Cardiac muscle cell (in vitro differentiated cells and primary cell): ENCODE results near the gene SYT1. TPM values are rescaled to one million over a fixed set of nuclear protein-coding genes. Genes with fewer than 3 reads are reported as not detected.
A peak's percentile ranks its signal among the peaks of the same experiment; 100 is the strongest.

Experiments used
- DNase-seq, 2 donors: peaks; one replicate each; pipeline versions ENCODE4 v3.0.0 to v3.0.0-alpha.2; 2010 to 2017; ENCODE audit warnings: low read depth in 1 of 2, low spot score in 1 of 2
- H3K27ac ChIP-seq: fragments of 200-600 bp; sonication (generic); 2 replicates; pipeline ENCODE4 v1.5.1; 2016
- H3K27me3 ChIP-seq: fragments of 200-600 bp; sonication (generic); 2 replicates; pipeline ENCODE4 v1.6.0; 2016; ENCODE audit warnings: control low read depth
- H3K36me3 ChIP-seq: fragments of 200-600 bp; sonication (generic); 2 replicates; pipeline ENCODE4 v1.5.1; 2016; ENCODE audit warnings: control low read depth
- H3K4me1 ChIP-seq: fragments of 200-600 bp; sonication (generic); 2 replicates; pipeline ENCODE4 v1.8.1; 2017; ENCODE audit warnings: low read depth, mild to moderate bottlenecking, mixed run types
- H3K4me3 ChIP-seq: fragments of 200-600 bp; sonication (generic); 2 replicates; pipeline ENCODE4 v1.5.1; 2016; ENCODE audit warnings: mild to moderate bottlenecking
- H3K9me3 ChIP-seq: fragments of 200-600 bp; sonication (generic); 2 replicates; pipeline ENCODE4 v1.5.1; 2017; ENCODE audit warnings: low read depth, mild to moderate bottlenecking, control low read depth
- polyA plus RNA-seq: library from polyadenylated mRNA; unstranded; fragments of >200 nt; fragmentation: Nextera tagmentation; extraction: Ambion mirVana; gene quantifications from 2 replicates; pipeline ENCODE4 v1.2.1, GENCODE V29; 2016
- total RNA-seq: library from RNA; depleted of rRNA; stranded (reverse); fragments of >200 nt; gene quantifications from 2 replicates; pipeline ENCODE4 v1.2.3, GENCODE V29; 2016
- TF ChIP-seq, protein P1 (sequence below): IDR thresholded peaks from 2 replicates; pipeline ENCODE4 v1.5.1; 2012; ENCODE audit warnings: low read depth, mild to moderate bottlenecking, low read length

SYT1 gene
- total and polyA plus RNA-seq, 2 experiments from 2014 or later, result 0.50 to 0.66 TPM

DNA sequence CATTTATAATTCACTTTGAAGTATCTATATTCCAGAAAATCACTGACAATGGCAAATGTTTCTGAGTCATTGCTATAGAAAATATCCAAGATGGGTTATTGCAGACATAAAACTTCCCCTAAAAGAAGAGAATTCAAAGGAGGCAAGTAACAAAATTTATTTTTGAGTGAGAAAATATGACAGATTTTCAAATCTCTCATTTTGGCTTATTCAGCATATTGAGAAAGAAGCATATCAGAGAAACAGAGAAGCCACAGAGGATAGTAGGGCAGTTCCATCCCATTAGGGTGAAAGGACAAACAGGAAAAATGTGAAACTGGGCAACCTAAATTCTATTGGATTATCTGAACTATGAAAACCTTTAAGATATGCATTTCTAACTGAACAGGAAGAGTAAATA lies 85.0 kb downstream of the SYT1 start:
- no peak overlapping the region for H3K4me3 ChIP-seq
- DNase-seq, result no peak
- no peaks in the 10 kb centered on the region for H3K36me3 ChIP-seq
- no peak overlapping the region for H3K27ac ChIP-seq
- no peaks in the 10 kb centered on the region for H3K4me1 ChIP-seq
- no peaks in the 10 kb centered on the region for H3K27me3 ChIP-seq
- TF ChIP-seq, protein P1, sequence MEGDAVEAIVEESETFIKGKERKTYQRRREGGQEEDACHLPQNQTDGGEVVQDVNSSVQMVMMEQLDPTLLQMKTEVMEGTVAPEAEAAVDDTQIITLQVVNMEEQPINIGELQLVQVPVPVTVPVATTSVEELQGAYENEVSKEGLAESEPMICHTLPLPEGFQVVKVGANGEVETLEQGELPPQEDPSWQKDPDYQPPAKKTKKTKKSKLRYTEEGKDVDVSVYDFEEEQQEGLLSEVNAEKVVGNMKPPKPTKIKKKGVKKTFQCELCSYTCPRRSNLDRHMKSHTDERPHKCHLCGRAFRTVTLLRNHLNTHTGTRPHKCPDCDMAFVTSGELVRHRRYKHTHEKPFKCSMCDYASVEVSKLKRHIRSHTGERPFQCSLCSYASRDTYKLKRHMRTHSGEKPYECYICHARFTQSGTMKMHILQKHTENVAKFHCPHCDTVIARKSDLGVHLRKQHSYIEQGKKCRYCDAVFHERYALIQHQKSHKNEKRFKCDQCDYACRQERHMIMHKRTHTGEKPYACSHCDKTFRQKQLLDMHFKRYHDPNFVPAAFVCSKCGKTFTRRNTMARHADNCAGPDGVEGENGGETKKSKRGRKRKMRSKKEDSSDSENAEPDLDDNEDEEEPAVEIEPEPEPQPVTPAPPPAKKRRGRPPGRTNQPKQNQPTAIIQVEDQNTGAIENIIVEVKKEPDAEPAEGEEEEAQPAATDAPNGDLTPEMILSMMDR, result no peak
- no peaks in the 10 kb centered on the region for H3K9me3 ChIP-seq

DNA sequence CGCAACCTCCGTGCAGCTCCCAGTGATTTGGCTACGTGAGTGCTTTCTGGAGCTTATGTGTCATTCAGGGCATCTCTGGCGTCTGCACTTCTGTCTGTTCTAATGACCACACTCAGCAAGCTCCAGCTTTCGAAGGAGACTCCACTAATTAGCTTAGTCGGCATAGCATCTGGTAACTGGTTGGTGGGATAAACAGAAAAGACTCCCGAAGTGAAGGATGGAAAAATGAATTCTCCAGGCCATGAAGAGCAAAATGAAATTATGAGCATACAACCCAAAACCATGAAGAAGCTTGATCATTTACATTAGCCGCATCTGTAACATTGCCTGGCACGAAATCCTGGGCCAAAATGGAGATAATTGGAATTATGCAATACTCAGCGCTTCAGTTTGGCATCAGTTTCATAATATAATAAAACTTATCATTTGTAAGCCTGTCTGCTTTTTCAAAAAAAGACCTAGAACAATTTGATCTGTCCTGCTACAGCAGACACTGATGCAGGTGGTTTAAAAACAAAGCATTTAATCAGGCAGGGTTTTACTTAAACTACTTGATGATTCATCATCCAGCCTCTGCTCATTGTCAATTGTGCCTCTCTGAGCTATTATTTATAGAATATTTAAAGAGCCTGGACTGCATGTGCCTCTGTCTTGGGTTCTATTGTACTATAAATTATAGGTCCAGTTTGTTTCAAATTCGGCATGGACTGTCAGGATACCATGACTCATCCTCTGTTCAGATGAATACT lies 87.4 kb downstream of the SYT1 start:
- H3K36me3 ChIP-seq, result no peaks in the 10 kb centered on the region
- H3K9me3 ChIP-seq, result no peaks in the 10 kb centered on the region
- H3K27ac ChIP-seq, result no peak overlapping the region
- H3K4me3 ChIP-seq, result no peak overlapping the region
- TF ChIP-seq, protein P1, result no peak
- DNase-seq, result no peak
- no peaks in the 10 kb centered on the region for H3K4me1 ChIP-seq
- H3K27me3 ChIP-seq, result no peaks in the 10 kb centered on the region

DNA sequence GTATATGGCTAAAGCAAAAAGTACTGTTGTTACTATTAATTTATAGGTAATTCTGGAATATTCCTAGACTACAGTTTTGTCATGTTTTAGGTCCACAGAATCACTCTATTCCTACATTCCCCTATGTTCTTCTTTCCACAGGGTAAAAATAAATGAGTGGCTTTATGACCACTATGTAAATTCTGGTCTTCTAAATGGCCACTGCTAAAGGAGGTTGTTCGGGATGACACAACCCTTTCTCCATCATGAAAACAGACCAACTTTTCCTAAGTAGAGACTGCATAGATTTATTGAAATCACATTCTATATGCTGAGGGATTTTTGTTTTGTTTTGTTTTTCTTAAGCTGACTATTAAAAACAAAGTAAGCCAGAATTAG lies 88.0 kb downstream of the SYT1 start:
- Histone ChIP-seq H3K9me3 (no peaks in the 10 kb centered on the region), H3K27ac (no peak overlapping the region), H3K4me1 (no peaks in the 10 kb centered on the region), H3K4me3 (no peak overlapping the region), H3K27me3 (no peaks in the 10 kb centered on the region), H3K36me3 (no peaks in the 10 kb centered on the region)
- TF ChIP-seq, protein P1, result no peak
- no peak for DNase-seq

DNA sequence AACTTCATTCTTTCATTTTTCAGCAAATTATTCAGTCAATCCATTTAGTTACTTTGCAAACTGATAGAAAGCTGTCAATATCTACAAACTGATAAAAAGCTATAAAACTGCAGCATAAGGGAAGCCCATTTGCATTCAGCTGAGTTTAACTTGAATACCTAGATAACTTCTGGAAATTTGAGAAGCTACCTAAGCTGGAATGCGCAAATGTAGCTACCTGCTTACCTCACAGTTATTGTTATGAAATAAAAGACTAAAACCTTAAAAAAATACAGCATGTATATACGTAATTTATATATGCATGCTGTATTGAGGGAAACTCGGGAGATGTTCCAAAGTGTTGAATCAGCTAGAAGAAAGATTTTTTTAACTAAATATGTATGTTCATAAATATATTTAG lies 94.4 kb downstream of the SYT1 start:
- DNase-seq, result no peak
- H3K36me3 ChIP-seq, result no peaks in the 10 kb centered on the region
- no peaks in the 10 kb centered on the region for H3K27me3 ChIP-seq
- H3K4me1 ChIP-seq, result no peaks in the 10 kb centered on the region
- no peaks in the 10 kb centered on the region for H3K9me3 ChIP-seq
- H3K4me3 ChIP-seq, result no peak overlapping the region
- TF ChIP-seq, protein P1, result no peak
- H3K27ac ChIP-seq, result no peak overlapping the region

DNA sequence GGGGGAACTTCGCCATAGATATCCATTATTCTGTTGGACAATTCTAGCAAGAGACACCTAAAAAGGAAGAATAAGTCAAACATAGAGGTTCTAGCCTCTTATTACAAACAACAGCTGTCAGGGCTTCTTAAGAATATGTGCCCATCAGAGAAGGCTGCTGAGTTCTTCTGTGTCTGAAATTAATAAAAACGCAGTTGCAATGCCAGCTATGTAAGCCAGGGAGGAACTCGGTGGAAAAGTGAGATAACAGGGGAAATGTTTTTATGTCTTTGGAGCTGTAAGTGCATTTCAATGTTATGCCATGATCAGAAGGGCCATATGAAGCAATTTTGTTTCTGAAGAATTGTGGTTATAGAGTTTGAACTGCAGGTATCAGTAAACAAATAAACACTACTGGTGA lies 95.0 kb downstream of the SYT1 start:
- no peak overlapping the region for H3K27ac ChIP-seq

More for the DNA sequence above, 95.0 kb downstream of the SYT1 start:
- Histone ChIP-seq H3K9me3 (no peaks in the 10 kb centered on the region), H3K4me1 (no peaks in the 10 kb centered on the region), H3K36me3 (no peaks in the 10 kb centered on the region), H3K27me3 (no peaks in the 10 kb centered on the region), H3K4me3 (no peak overlapping the region)
- TF ChIP-seq, protein P1, result no peak
- DNase-seq, result peak in 1 of 2 donors; percentile 20
